Hepatocyte (in vitro differentiated cells): ENCODE measurements around the gene OR1A1.

Experiments used
- EZH2 ChIP-seq: fragments of 200-600 bp; sonication (generic); IDR thresholded peaks from 2 replicates; pipeline ENCODE4 v1.6.1; 2016; ENCODE audit warnings: antibody characterized with exemption, mild to moderate bottlenecking, borderline replicate concordance
- EZH2phosphoT487 ChIP-seq: fragments of 200-600 bp; sonication (generic); IDR thresholded peaks from one replicate; pipeline ENCODE4 v1.6.1; 2018; ENCODE audit warnings: antibody characterized with exemption, mild to moderate bottlenecking, low read depth, moderate library complexity; ENCODE audit not compliant: unreplicated experiment, severe bottlenecking
- TF ChIP-seq, protein P1 (sequence below): fragments of 200-600 bp; sonication (generic); IDR thresholded peaks from 2 replicates; pipeline ENCODE4 v1.5.1; 2016; ENCODE audit warnings: antibody characterized with exemption, mild to moderate bottlenecking; ENCODE audit not compliant: poor library complexity

DNA sequence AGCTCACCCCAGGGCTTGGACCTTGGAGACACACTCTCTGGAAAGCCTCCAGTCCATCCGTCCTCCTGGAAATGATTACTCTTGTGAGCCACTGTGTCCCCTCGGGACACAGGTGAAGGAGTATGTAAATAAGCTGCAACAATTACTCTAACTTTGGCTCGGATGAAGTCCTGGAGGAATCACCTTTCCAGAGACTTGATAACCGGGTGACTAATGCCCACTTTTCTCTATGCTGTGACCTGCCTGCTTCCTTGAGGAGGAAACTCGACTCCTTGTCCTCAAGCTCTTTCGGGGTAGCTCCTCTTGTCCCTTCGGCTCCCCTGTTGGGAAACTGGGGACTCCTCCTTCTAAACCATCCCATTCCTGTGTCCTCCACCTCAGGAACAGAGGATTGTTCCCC, at the start of gene OR1A1:
- TF ChIP-seq, protein P1, sequence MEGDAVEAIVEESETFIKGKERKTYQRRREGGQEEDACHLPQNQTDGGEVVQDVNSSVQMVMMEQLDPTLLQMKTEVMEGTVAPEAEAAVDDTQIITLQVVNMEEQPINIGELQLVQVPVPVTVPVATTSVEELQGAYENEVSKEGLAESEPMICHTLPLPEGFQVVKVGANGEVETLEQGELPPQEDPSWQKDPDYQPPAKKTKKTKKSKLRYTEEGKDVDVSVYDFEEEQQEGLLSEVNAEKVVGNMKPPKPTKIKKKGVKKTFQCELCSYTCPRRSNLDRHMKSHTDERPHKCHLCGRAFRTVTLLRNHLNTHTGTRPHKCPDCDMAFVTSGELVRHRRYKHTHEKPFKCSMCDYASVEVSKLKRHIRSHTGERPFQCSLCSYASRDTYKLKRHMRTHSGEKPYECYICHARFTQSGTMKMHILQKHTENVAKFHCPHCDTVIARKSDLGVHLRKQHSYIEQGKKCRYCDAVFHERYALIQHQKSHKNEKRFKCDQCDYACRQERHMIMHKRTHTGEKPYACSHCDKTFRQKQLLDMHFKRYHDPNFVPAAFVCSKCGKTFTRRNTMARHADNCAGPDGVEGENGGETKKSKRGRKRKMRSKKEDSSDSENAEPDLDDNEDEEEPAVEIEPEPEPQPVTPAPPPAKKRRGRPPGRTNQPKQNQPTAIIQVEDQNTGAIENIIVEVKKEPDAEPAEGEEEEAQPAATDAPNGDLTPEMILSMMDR: no peak
- TF ChIP-seq EZH2: no peak
- TF ChIP-seq EZH2phosphoT487: no peak
